Neural cell (in vitro differentiated cells): ENCODE measurements around the gene MBNL2.

Experiments
- CTCF ChIP-seq: fragments of 450-650 bp; IDR thresholded peaks from 2 replicates; pipeline ENCODE4 v1.5.1; 2014; ENCODE audit warnings: antibody characterized with exemption, mild to moderate bottlenecking, moderate library complexity; ENCODE audit not compliant: poor library complexity, severe bottlenecking
- POLR2AphosphoS5 ChIP-seq: IDR thresholded peaks from 2 replicates; pipeline ENCODE4 v1.6.1; 2012
- RAD21 ChIP-seq: fragments of 450-650 bp; conservative IDR thresholded peaks from 2 replicates; pipeline ENCODE4 v1.6.1; 2014; ENCODE audit warnings: antibody characterized with exemption, mild to moderate bottlenecking, moderate library complexity
- REST ChIP-seq: IDR thresholded peaks from 2 replicates; pipeline ENCODE4 v1.6.1; 2012; ENCODE audit warnings: borderline replicate concordance
- SMC3 ChIP-seq: fragments of 450-650 bp; conservative IDR thresholded peaks from 2 replicates; pipeline ENCODE4 v1.6.1; 2014; ENCODE audit warnings: antibody characterized with exemption, mild to moderate bottlenecking, moderate library complexity; ENCODE audit not compliant: poor library complexity

DNA sequence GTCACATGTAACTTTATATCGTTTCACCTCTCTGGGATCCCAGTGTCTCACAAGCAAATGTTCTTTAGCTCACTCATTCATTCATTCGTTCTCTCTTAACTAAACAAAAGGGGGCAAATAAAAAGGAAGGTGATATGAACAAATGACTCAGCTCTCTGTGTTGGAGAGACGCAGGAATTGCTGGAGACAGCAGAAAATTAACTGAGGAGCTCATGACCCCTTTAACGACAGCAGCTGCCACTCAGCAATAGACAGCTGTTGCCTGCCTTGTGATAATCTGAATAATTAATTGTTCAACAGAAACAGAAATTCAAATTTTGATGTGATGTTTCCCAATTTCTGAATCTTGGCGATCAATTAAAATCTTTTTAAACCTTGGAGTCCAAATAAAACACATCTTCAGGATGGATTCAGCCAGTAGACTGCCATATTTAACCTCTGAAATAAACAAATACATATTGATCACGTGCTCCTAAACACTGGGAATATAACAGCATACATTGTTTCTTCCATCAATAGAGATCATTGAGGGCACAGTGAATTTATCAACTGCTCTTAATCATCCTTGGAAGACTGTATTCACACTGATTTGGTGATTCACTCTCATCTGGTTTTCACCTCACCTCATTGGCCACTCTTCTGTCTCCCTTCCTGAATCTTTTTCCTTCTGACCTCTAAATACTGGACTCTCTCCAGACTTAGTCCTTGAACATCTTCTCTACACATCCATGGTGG lies 63.3 kb downstream of the MBNL2 start:
- TF ChIP-seq CTCF (no peak), POLR2AphosphoS5 (no peak), REST (no peak), SMC3 (no peak), RAD21 (no peak)
